GM12865 (cell line): ENCODE measurements around the gene RFLNA.

ENCODE experiments used
- DNase-seq: peaks from one replicate; pipeline ENCODE4 v3.0.0; 2010; ENCODE audit warnings: low read depth
- H3K4me3 ChIP-seq: 2 replicates; pipeline ENCODE4 v1.5.1; 2011; ENCODE audit warnings: mild to moderate bottlenecking, low read depth, low read length, control low read depth
- TF ChIP-seq, protein P1 (sequence below): IDR thresholded peaks from 2 replicates; pipeline ENCODE4 v1.5.1; 2011; ENCODE audit warnings: low read length, control low read depth, low read depth, inconsistent platforms; ENCODE audit not compliant: insufficient read depth; ENCODE audit errors: missing control alignments

Gene RFLNA

DNA sequence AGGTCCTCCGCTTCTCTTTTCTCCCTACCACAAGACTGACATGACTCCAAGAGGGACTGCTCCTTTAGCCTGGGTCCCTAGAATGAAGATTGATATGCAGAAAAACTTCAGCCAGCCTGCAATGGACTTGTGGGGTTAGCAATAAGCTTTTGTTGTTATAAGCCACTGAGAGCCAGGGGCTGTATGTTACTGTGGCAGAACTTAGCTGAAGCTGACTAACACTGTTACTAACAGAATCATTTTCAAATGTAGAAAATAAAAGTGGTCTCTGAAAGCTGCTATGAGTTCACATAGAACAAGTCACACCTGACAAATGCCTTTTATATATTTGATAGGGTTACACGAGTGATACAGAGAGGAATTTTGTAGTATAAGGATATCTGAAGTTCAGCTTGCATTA is 13.6 kb upstream of the RFLNA start:
- TF ChIP-seq, protein P1, sequence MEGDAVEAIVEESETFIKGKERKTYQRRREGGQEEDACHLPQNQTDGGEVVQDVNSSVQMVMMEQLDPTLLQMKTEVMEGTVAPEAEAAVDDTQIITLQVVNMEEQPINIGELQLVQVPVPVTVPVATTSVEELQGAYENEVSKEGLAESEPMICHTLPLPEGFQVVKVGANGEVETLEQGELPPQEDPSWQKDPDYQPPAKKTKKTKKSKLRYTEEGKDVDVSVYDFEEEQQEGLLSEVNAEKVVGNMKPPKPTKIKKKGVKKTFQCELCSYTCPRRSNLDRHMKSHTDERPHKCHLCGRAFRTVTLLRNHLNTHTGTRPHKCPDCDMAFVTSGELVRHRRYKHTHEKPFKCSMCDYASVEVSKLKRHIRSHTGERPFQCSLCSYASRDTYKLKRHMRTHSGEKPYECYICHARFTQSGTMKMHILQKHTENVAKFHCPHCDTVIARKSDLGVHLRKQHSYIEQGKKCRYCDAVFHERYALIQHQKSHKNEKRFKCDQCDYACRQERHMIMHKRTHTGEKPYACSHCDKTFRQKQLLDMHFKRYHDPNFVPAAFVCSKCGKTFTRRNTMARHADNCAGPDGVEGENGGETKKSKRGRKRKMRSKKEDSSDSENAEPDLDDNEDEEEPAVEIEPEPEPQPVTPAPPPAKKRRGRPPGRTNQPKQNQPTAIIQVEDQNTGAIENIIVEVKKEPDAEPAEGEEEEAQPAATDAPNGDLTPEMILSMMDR, result no peak
- H3K4me3 ChIP-seq, result no peak overlapping the region
- no peak for DNase-seq

DNA sequence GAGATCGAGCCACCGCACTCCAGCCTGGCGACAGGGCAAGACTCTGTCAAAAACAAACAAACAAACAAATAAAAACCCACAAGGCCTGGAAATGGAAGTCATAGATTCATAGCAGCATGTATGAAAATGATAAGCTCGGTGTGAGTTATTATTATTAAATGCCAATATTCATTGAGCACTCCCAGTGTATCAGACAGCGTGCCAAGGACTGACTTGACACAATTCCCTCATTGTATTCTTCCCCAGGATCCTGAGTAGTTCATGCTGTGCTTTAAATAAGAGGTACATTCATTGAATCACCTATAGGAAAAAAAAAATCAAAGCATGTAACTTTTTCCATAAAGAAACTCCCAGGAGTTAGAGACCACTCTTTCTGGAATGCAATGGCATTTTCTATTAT is 12.6 kb upstream of the RFLNA start:
- H3K4me3 ChIP-seq, result no peak overlapping the region
- DNase-seq, result no peak
- TF ChIP-seq, protein P1, result no peak

DNA sequence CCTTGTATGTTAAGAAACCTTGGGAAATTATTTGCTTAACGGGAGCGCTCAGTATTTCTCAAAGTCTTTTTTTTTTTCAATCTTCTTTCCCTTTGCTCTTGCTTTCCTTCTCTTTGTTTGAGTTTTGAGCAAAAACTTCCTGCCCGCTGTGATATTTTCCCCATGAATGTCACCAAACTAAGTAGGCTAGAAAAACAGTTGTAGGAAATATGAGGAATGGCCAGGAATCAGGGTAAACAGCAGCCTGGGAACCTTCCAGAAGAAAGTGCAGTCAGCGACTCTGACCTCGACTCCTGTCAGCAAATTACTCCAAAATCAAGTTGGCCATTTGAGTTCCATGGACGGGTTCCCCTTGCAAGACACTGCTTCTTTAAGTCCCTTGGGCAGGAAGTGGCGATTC is 11.6 kb upstream of the RFLNA start:
- no peak overlapping the region for H3K4me3 ChIP-seq
- no peak for DNase-seq
- TF ChIP-seq, protein P1, result no peak

DNA sequence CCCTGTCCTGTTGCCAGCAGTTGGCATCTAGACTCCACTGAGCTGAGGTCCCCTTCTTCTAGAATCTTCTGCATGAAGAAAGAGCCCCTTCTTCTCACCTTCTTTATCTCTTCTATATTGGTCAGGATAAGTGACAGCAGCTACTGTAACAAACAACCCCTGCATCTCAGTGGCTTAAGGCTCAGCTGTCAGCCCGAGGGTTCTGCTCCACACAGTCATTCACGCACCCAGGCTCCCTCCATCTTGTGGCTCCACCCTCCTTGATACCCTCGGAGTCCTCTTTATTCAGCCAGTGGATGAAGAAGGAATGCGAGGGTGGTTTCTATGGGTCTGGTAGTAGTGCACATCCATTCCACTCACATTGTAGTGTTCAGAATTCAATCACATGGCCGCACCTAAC is 10.5 kb upstream of the RFLNA start:
- DNase-seq, result no peak
- TF ChIP-seq, protein P1, result no peak

DNA sequence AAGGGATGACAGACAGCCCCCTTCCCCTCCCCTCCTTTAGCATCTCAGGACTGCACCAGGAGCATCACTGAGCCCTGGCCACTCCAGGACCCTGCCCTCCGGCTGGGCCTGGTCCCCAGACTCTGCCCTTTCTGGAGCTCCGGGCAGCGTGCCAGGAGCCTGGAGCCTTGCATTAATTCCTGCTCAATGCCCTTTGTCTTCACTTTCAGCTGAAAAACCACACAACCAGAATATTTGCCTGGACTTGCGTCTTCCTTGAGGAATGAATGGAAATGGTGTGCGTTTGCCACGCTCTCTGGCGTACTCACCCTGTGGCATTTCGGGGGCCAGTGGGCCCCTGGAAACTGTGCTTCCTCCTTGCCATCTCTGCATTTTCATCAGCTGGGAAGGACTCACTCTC is 8.5 kb upstream of the RFLNA start:
- DNase-seq, result no peak
- TF ChIP-seq, protein P1, result no peak
- H3K4me3 ChIP-seq, result no peak overlapping the region

More for the DNA sequence above, 10.5 kb upstream of the RFLNA start:
- no peak overlapping the region for H3K4me3 ChIP-seq

DNA sequence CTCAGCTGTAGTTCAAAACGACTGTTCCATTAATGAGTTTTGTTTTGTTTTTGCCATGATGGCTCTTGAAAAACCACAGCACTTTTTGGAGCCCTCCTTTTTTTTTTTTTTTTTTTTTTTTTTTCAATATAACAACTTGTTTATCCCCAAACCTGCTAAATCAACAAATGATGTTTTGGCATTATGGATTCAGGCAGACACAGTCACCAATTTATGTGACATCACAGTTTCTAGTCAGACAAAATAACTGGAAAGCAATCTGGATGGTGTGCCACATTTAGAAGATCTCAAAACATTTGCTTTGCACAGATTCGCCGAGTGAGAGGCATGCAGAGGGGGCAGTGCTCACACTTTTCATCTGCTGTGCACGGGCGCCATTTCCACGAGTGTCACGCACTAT is 7.9 kb upstream of the RFLNA start:
- no peak for DNase-seq
- H3K4me3 ChIP-seq, result no peak overlapping the region
- TF ChIP-seq, protein P1, result no peak
